HG03558 (cell line): ENCODE results near the gene CHD3.

Experiments
- ATAC-seq: cut with Tn5 transposase; IDR thresholded peaks from one replicate; pipeline ENCODE4 v1.9.1; 2021; ENCODE audit warnings: moderate number of reproducible peaks; ENCODE audit not compliant: unreplicated experiment; ENCODE audit errors: extremely low read depth

The CHD3 gene

GRCh38 chr17:7956228-7956965 lies 67.8 kb downstream of the CHD3 start:
- no peak for ATAC-seq

GRCh38 chr17:7959503-7960253 lies 71.1 kb downstream of the CHD3 start:
- ATAC-seq: no peak

GRCh38 chr17:7961421-7961820 lies 72.8 kb downstream of the CHD3 start:
- ATAC-seq: no peak
